Gastrocnemius medialis (tissue), 4 donors: ENCODE data around the gene COPG1. TPM values are rescaled to one million over a fixed set of nuclear protein-coding genes. Genes with fewer than 3 reads are reported as not detected.
A peak's percentile ranks its signal among the peaks of the same experiment; 100 is the strongest.

Experiments used
- ATAC-seq, 2 donors: fragments of 150-250 bp; one replicate each; pipeline ENCODE4 v1.9.1; 2016
- DNase-seq, 2 donors: peaks; one replicate each; pipeline ENCODE4 v3.0.0-alpha.2; 2019
- H3K27ac ChIP-seq, 4 donors: fragments of 200-600 bp; sonication (generic); 1 replicate in 1 of 4; 2 replicates in 3 of 4; pipeline ENCODE4 v1.5.1; 2016 to 2018; ENCODE audit warnings: mild to moderate bottlenecking in 2 of 4, moderate library complexity in 1 of 4
- H3K27me3 ChIP-seq, 3 donors: fragments of 200-600 bp; sonication (generic) in 2 of 3; 1 replicate in 1 of 3; 2 replicates in 2 of 3; pipeline versions ENCODE4 v1.5.1 to v1.6.0; 2016 to 2019; ENCODE audit warnings: mild to moderate bottlenecking in 1 of 3, moderate library complexity in 1 of 3
- H3K36me3 ChIP-seq, 2 donors: fragments of 200-600 bp; sonication (generic) in 1 of 2; one replicate each; pipeline ENCODE4 v1.5.1; 2017 to 2018
- H3K4me1 ChIP-seq, 2 donors: fragments of 200-600 bp; sonication (generic) in 1 of 2; one replicate each; pipeline ENCODE4 v1.5.1; 2016 to 2017; ENCODE audit warnings: mild to moderate bottlenecking in 2 of 2
- H3K4me3 ChIP-seq, 4 donors: fragments of 200-600 bp; sonication (generic) in 3 of 4; 1 replicate in 1 of 4; 2 replicates in 3 of 4; pipeline ENCODE4 v1.5.1; 2016 to 2019; ENCODE audit warnings: mild to moderate bottlenecking in 2 of 4
- H3K9me3 ChIP-seq, 3 donors: fragments of 200-600 bp; sonication (generic) in 2 of 3; 1 replicate in 1 of 3; 2 replicates in 2 of 3; pipeline ENCODE4 v1.5.1; 2016 to 2019
- CTCF ChIP-seq, 5 experiments: fragments of 450-650 bp in 3 of 5; fragments of 200-600 bp in 2 of 5; sonication (generic) in 2 of 5; IDR thresholded peaks in 4 of 5; conservative IDR thresholded peaks in 1 of 5; 1 replicate in 4 of 5; 2 replicates in 1 of 5; pipeline ENCODE4 v1.5.1; 2016 to 2019; ENCODE audit warnings: antibody characterized with exemption in 5 of 5, mild to moderate bottlenecking in 3 of 5, moderate library complexity in 3 of 5
- POLR2A ChIP-seq, 2 donors: fragments of 450-650 bp; IDR thresholded peaks; one replicate each; pipeline ENCODE4 v1.6.1; 2017; ENCODE audit warnings: antibody characterized with exemption in 2 of 2, mild to moderate bottlenecking in 2 of 2, moderate library complexity in 2 of 2
- in situ Hi-C, 4 donors: fragments of 200-750 bp; cut with MboI; loops; one replicate each; pipeline versions ENCODE4 v1.15.0 to v1.8.0; 2017; ENCODE audit warnings: low sequenced_read_pairs in 4 of 4
- intact Hi-C: fragments of 100-400 bp; cut with DNase I; formaldehyde crosslinking; loops from one replicate; pipeline ENCODE4 v1.15.1; 2023; ENCODE audit warnings: low total_unique reads
- total RNA-seq, 4 donors: library from RNA; depleted of rRNA; stranded (reverse); fragments of >200 nt; gene quantifications; one replicate each; pipeline versions ENCODE4 v1.1.0 to v1.2.3, GENCODE V29; 2016

Gene COPG1
- total RNA-seq, 4 donors from 2014 or later, result 59.7 to 101 (median 79.8) TPM

DNA sequence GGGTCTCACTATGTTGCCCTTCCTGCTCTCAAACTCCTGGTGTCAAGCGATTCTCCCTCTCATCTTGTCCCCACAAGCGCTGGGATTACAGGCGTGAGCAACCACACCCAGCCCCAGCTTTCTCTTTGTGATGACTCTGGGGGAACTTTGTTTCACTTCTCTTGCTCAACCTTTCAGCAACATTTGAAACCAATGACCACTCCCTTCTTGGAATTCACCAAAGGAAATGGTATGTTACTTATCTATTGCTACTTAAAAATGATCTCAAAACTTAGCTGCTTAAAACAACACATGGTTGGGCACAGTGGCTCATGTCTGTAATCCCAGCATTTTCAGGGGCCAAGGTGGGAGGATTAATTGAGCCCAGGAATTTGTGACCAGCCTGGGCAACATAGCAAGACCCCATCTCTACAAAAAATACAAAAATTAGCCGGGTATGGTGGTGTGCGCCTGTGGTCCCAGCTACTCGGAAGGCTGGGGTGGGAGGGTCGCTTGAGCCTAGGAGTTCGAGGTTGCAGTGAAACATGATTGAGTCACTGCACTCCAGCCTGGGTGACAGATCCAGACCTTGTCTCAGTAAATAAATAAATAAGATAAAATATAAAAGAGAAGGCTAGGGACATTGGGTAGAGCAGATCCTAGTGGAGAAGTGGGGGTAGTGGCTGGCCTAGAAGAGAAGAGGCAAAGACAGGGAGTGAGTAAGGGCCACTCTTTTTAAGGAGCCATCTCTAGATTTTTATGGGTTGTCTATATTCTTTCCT, 10.3 kb upstream of the COPG1 start:
- Histone ChIP-seq H3K9me3 (no peaks in the 10 kb centered on the region), H3K27ac (peak overlapping the region in 1 of 4 donors; percentile 17), H3K4me1 (no peaks in the 10 kb centered on the region), H3K4me3 (no peak overlapping the region), H3K36me3 (no peaks in the 10 kb centered on the region), H3K27me3 (no peaks in the 10 kb centered on the region)
- DNase-seq, result no peak
- in situ Hi-C loops, result no loop called here
- TF ChIP-seq CTCF (IDR thresholded peaks at IDR 0.05 in 4 of 5, conservative IDR thresholded peaks at IDR 0.05 in 1 of 5) (no peak), POLR2A (IDR thresholded peaks at IDR 0.05) (peak in 1 of 2 donors; percentile 17)
- no peak for ATAC-seq
- intact Hi-C loops, result no loop called here

DNA sequence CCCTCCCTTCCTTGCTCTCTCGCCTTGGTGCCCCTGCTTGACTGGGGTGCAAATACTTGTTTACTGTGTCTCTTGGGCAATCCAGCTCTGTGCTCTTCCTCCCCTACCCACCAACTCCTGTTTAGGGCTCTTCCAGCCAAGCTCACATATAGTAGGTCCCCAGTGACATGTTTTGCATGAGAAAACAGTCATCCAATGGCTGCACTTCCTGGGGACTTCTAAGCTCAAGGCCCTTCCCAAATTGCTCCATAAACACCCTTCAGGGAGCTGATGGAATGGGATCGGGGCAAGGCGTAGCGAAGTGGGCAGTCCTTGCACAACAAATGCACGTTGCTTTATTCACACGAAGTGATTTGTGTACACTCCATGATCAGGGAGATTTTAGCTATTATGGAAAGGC, 9.4 kb upstream of the COPG1 start:
- ATAC-seq, result no peak
- DNase-seq, result no peak
- peaks cover under 1% of the 10 kb centered on the region in 2 donors for H3K4me1 ChIP-seq
- no peak overlapping the region for H3K4me3 ChIP-seq
- no peaks in the 10 kb centered on the region for H3K27me3 ChIP-seq
- in situ Hi-C loops (loop anchor here (5.0 to 10.0 kb wide), 4 partner anchors 185 to 275 kb away; no protein-coding TSS in a partner anchor), intact Hi-C loops (no loop called here)
- TF ChIP-seq POLR2A (IDR thresholded peaks at IDR 0.05) (no peak), CTCF (IDR thresholded peaks at IDR 0.05 in 4 of 5, conservative IDR thresholded peaks at IDR 0.05 in 1 of 5) (no peak)
- H3K36me3 ChIP-seq, result no peaks in the 10 kb centered on the region
- no peak overlapping the region for H3K27ac ChIP-seq
- H3K9me3 ChIP-seq, result no peaks in the 10 kb centered on the region

GRCh38 chr3:129240436-129240835, 9.0 kb upstream of the COPG1 start:
- in situ Hi-C loops, result loop anchor here (5.0 to 10.0 kb wide), 4 partner anchors 186 to 276 kb away; no protein-coding TSS in a partner anchor
- ATAC-seq, result no peak
- DNase-seq, result no peak
- H3K36me3 ChIP-seq, result no peaks in the 10 kb centered on the region
- intact Hi-C loops, result no loop called here
- no peak overlapping the region for H3K27ac ChIP-seq
- no peaks in the 10 kb centered on the region for H3K27me3 ChIP-seq
- H3K9me3 ChIP-seq, result no peaks in the 10 kb centered on the region
- peaks cover 5% of the 10 kb centered on the region in 2 donors for H3K4me1 ChIP-seq
- no peak overlapping the region for H3K4me3 ChIP-seq
- TF ChIP-seq POLR2A (IDR thresholded peaks at IDR 0.05), result no peak
- TF ChIP-seq CTCF (IDR thresholded peaks at IDR 0.05 in 4 of 5, conservative IDR thresholded peaks at IDR 0.05 in 1 of 5), result no peak

- Histone ChIP-seq H3K4me3 (peak overlapping the region in 1 of 4 donors; percentile 35), H3K27ac (peak overlapping the region; percentile 81 to 84 (median 84)), H3K27me3 (no peaks in the 10 kb centered on the region), H3K4me1 (peaks cover 18 to 21% of the 10 kb centered on the region in 2 donors), H3K36me3 (no peaks in the 10 kb centered on the region), H3K9me3 (no peaks in the 10 kb centered on the region)
- intact Hi-C loops, result loop anchor here (1.0 to 5.0 kb wide), 5 partner anchors 18 to 275 kb away; partner anchors contain the start of genes CNBP and ISY1
- in situ Hi-C loops, result loop anchor here (10.0 kb wide), 3 partner anchors 190 to 280 kb away; no protein-coding TSS in a partner anchor
- TF ChIP-seq CTCF (IDR thresholded peaks at IDR 0.05 in 4 of 5, conservative IDR thresholded peaks at IDR 0.05 in 1 of 5), result no peak
- TF ChIP-seq POLR2A (IDR thresholded peaks at IDR 0.05), result no peak
- DNase-seq (no peak), ATAC-seq (no peak)
Measured at GRCh38 chr3:129245141-129245540, 4.3 kb upstream of the COPG1 start.
